DND-41 (cell line): ENCODE data around the gene NRSN1.

Source experiments
- EZH2 ChIP-seq: IDR thresholded peaks from 3 replicates; pipeline ENCODE4 v1.6.1; 2012; ENCODE audit warnings: borderline replicate concordance, low read depth, mild to moderate bottlenecking, moderate library complexity, low read length, inconsistent platforms; ENCODE audit not compliant: severe bottlenecking
- TF ChIP-seq, protein P1 (sequence below): IDR thresholded peaks from 2 replicates; pipeline ENCODE4 v1.5.1; 2012; ENCODE audit warnings: borderline replicate concordance, low read length, moderate library complexity, mild to moderate bottlenecking; ENCODE audit not compliant: poor library complexity, severe bottlenecking; ENCODE audit errors: extremely low read depth

DNA sequence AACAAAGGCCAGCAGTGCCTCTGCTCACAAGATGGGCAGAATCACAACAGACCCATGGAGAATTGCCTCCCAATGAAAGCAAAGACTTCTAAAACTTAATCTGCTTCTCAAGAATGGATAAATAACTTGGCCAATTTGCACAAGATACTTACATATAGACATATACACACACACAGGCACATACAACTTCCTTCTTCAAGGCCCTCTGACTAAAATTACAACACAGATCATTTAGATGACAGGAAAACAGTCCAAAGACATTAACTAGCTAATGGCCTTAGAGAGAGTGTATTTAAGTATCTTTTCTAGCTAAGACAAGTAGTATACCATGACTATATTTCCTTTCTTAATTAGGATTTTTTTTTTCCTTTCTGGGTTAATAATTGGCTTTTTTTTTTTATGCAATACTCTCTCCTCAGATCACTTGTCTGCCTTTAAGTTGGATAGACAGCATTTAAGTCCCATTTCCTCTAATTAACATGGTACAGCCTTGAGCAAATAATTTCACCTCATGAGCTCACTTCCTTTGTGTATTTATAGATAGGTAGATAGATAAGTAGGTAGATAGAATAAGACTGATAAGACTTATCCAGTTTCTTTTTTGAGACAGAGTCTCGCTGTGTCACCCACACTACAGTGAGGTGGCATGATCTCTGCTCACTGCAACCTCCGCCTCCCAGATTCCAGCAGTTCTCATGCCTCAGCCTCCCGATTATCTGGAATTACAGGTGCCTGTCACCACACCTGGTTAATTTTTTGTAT lies 70.0 kb downstream of the NRSN1 start:
- TF ChIP-seq, protein P1, sequence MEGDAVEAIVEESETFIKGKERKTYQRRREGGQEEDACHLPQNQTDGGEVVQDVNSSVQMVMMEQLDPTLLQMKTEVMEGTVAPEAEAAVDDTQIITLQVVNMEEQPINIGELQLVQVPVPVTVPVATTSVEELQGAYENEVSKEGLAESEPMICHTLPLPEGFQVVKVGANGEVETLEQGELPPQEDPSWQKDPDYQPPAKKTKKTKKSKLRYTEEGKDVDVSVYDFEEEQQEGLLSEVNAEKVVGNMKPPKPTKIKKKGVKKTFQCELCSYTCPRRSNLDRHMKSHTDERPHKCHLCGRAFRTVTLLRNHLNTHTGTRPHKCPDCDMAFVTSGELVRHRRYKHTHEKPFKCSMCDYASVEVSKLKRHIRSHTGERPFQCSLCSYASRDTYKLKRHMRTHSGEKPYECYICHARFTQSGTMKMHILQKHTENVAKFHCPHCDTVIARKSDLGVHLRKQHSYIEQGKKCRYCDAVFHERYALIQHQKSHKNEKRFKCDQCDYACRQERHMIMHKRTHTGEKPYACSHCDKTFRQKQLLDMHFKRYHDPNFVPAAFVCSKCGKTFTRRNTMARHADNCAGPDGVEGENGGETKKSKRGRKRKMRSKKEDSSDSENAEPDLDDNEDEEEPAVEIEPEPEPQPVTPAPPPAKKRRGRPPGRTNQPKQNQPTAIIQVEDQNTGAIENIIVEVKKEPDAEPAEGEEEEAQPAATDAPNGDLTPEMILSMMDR = no peak
- TF ChIP-seq EZH2 = no peak
